Epithelial cell of esophagus (primary cell): ENCODE data around the gene XYLT2.
"Not testable (repeated sequence)": the region's sequence is repeated elsewhere in the genome, so short reads cannot be mapped to it uniquely, and the experiment has no call there.

Source experiments
- DNase-seq: peaks from one replicate; pipeline ENCODE4 v3.0.0; 2010; ENCODE audit warnings: low read depth
- H3K4me3 ChIP-seq: 2 replicates; pipeline ENCODE4 v1.5.1; 2011; ENCODE audit warnings: mild to moderate bottlenecking, low read length, control low read depth
- TF ChIP-seq, protein P1 (sequence below): IDR thresholded peaks from 2 replicates; pipeline ENCODE4 v1.5.1; 2011; ENCODE audit warnings: low read depth, mild to moderate bottlenecking, low read length, control low read depth, inconsistent platforms; ENCODE audit not compliant: insufficient read depth; ENCODE audit errors: missing control alignments

The XYLT2 gene

DNA sequence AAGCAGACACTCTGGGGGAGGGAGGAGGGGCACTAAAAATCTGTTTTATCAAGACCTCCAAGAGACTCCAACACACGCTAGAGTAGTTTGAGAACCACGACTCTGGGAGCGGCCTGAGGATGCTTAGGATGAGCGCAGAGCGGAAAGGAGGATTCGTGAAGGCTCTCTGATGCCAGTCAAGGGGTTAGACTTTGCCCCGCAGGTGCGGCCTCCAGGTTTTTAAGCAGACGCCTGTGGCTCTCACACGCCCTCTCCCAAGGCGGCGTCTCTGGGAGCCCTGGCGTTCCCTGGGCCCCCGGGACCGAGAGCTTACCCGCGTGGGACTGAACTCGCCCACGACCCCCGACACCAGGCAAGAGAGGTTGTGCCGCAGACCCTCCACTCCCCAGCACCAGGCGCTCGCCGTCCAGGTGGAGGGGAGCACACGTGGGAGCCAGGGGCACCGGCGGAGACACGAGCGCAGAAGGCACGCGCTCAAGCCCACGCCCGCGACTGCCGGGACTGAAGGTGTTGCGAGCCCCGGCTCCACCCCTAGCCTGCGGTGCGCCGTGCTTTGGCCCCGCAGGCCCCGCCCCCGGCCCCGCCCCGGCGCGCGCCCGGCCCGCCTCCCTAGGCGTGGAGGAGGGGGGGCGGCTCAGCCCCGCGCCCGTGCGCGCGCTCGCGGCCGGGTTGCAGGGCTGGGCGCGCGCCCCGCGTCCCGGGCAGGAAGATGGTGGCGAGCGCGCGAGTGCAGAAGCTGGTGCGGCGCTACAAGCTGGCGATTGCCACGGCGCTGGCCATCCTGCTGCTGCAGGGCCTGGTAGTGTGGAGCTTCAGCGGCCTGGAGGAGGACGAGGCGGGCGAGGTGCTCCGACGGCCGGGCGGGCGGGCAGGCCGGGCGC is at the start of gene XYLT2:
Gene XYLT2, plus strand, starts transcription at position 695 of the 881 bp plus-strand sequence. Its CDS starts 15 bp downstream, at position 710.
- DNase-seq = peak; percentile 89
- TF ChIP-seq, protein P1, sequence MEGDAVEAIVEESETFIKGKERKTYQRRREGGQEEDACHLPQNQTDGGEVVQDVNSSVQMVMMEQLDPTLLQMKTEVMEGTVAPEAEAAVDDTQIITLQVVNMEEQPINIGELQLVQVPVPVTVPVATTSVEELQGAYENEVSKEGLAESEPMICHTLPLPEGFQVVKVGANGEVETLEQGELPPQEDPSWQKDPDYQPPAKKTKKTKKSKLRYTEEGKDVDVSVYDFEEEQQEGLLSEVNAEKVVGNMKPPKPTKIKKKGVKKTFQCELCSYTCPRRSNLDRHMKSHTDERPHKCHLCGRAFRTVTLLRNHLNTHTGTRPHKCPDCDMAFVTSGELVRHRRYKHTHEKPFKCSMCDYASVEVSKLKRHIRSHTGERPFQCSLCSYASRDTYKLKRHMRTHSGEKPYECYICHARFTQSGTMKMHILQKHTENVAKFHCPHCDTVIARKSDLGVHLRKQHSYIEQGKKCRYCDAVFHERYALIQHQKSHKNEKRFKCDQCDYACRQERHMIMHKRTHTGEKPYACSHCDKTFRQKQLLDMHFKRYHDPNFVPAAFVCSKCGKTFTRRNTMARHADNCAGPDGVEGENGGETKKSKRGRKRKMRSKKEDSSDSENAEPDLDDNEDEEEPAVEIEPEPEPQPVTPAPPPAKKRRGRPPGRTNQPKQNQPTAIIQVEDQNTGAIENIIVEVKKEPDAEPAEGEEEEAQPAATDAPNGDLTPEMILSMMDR = no peak
- peak within 1 kb of the TSS; percentile 83 for H3K4me3 ChIP-seq

DNA sequence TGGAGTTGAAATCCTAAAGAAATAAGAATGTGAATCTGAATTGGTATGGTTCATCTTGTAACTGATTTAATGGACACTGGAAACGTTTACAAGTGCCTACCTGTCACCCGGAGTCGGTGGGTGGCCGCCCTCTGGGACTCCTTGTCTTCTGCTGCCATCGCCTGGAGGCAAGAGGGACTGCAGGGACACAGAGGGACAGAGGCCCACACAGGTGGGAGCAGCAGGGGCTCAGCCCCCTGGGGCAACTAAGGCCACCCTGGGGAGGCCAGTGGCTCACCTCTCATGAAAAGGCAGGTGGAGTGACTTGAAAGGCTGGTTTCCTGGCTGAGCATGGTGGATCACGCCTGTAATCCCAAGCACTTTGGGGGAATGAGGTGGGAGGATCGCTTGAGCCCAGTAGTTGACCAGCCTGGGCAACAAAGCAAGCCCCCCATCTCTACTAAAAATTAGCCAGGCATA is 48.5 kb upstream of the XYLT2 start:
- no peak overlapping the region for H3K4me3 ChIP-seq
- TF ChIP-seq, protein P1 = peak; percentile 99
- DNase-seq = peak; percentile 79

DNA sequence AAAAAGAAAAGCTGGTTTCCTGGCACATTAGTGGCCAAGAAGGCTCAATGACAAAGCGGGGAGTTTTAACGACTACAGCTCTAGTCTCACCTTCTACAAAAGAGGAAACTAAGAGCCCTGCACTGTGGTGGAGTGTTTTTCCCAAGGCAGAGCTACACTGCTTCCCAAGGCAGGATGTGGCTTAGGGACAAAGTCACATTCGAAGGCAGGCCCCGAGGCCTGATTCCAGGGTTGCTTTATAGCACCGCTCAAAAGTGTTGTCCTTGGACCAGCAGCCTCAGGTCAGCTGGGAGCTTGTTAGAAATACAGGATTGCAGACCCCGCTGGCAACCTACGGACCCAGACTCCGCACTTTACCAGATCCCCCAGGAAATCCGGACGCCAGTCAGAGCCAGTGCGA is 47.9 kb upstream of the XYLT2 start:
- no peak for DNase-seq
- no peak overlapping the region for H3K4me3 ChIP-seq
- TF ChIP-seq, protein P1 = no peak

DNA sequence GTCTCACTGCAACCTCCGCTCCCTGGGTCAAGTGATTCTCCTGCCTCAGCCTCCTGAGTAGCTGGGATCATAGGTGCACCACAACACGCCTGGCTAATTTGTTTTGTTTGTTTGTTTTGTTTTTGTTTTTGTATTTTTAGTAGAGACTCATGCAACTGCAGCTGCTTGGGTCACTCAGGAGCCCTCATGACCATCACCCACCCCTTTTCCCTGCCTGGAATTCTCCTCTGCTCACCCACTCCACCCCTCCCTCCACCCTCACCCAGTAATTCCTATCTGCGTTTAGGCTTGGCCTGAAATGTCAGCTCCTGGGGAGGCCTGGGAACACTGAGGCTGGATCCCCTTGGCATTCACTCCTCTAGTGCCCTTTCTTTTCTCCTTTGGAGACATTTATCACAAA is 46.1 kb upstream of the XYLT2 start:
- DNase-seq = no peak

DNA sequence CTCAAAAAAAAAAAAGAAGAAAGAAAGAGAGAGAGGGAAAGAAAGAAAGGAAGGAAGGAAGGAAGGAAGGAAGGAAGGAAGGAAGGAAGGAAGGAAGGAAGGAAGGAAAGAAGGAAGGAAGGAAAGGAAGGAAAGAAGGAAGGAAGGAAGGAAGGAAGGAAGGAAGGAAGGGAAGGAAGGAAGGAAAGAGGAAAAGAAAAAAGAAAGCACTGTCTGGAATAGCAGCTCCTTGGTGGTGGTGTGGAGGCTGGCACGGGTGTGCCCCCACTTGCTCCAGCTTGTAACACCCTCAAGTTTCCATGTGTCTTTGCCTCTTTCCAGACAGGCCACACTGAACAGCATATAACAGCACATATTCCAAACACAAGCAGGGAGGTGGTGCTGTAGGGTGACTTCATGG is 45.1 kb upstream of the XYLT2 start:
- not testable (repeated sequence) for DNase-seq, H3K4me3 ChIP-seq

More for the DNA sequence above, 46.1 kb upstream of the XYLT2 start:
- TF ChIP-seq, protein P1 = no peak
- no peak overlapping the region for H3K4me3 ChIP-seq

DNA sequence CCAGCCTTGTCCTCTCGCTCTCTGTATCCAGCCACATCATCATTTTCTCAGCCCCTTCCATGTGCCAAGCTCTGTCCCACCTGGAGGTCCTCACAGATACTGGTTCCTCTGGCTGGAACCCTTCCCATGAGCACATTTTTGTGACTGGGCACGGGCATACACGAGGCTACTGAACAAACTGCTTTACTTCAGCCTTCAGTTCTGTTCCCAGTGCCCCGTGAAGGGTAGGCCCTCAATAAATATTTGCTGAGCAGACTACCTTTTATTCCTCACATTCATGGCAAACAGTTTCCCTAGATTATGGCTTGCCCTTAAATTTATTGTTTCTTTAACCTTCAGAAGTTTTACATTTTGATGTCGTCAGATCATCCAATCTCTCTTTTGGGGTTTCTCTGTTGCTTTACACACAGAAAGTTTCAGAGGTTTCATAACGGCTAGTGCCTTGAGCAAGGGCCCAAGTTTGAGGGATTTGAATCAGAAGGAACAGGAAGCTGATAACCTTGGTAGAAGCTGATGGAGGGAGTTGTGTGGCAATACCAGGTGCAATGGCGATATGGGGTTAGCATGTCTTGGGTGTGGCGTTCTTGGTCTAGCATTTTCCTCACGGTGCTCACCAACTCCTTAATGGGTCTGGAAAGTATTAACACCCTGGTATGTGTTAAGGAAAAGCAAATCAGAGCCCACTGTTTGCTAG is 43.9 kb upstream of the XYLT2 start:
- no peak overlapping the region for H3K4me3 ChIP-seq
- TF ChIP-seq, protein P1 = no peak
- no peak for DNase-seq

DNA sequence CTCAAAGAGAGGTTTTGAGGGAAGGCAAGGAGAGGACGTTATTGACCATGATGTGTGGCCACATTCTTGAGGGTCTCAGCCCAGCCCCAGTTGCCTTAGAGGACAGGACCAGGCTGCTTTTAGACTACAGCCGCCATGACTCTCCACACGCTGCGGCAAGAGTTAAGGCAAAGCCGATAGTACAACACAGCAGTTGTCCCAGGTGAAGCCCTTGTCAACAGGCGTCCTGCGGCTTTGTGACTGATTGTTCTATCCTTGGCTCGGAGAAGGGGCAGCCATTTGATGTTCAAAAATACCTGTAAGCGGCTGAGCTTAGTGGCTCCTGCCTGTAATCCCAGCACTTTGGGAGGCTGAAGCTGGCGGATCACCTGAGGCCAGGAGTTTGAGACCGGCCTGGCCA is 42.9 kb upstream of the XYLT2 start:
- TF ChIP-seq, protein P1 = no peak
- H3K4me3 ChIP-seq = no peak overlapping the region
- no peak for DNase-seq
